Measurements from ENCODE around the gene IFT22. TPM values are rescaled to one million over a fixed set of nuclear protein-coding genes. Genes with fewer than 3 reads are reported as not detected.

IFT22 gene
- total and polyA plus RNA-seq, 4 donors: 5.5 to 9.4 (median 7.6) TPM

- no peak for DNase-seq (ENCODE audit: low spot score)
- no peak overlapping the region for H3K4me3 ChIP-seq (ENCODE audit: low read depth in 1 of 3, low read length in 3 of 3)
- WGBS: 89% methylated on average over 1 of the region's 1 CpG
- no peaks in the 10 kb centered on the region for H3K27me3 ChIP-seq (ENCODE audit: control insufficient read depth in 4 of 4, insufficient read depth in 4 of 4, low read length in 3 of 4)
- H3K36me3 ChIP-seq (ENCODE audit: control insufficient read depth in 4 of 4, insufficient read depth in 3 of 4, low read depth in 1 of 4, low read length in 3 of 4): no peaks in the 10 kb centered on the region
- H3K9ac ChIP-seq (ENCODE audit: low read depth in 1 of 2, low read length in 2 of 2): no peak overlapping the region
- H3K27ac ChIP-seq (ENCODE audit: low read depth in 1 of 2, low read length in 2 of 2): no peak overlapping the region
- H3K9me3 ChIP-seq (ENCODE audit: control insufficient read depth in 4 of 4, low read length in 3 of 4): no peaks in the 10 kb centered on the region
- TF ChIP-seq FOXA2 (IDR thresholded peaks at IDR 0.05): no peak
- TF ChIP-seq NR2F2 (IDR thresholded peaks at IDR 0.05): no peak
- no peak for TF ChIP-seq MAX (IDR thresholded peaks at IDR 0.05)
- no peak for TF ChIP-seq EGR1 (IDR thresholded peaks at IDR 0.05; ENCODE audit: low read depth in 2 of 2)
- TF ChIP-seq TAF1 (conservative IDR thresholded peaks at IDR 0.05): no peak
- no peak for TF ChIP-seq FOXA1 (IDR thresholded peaks at IDR 0.05)
- no peak for TF ChIP-seq HNF4G (IDR thresholded peaks at IDR 0.05)
- peaks cover 4 to 12% (median 7%) of the 10 kb centered on the region in 4 donors for H3K4me1 ChIP-seq (ENCODE audit: control insufficient read depth in 4 of 4, insufficient read depth in 4 of 4, low read length in 3 of 4)
These were observed 46.1 kb upstream of the IFT22 start for GRCh38 chr7:101367676-101368075.

GRCh38 chr7:101365956-101366355 is 44.3 kb upstream of the IFT22 start:
- TF ChIP-seq YY1 (IDR thresholded peaks at IDR 0.05) (no peak), GABPA (IDR thresholded peaks at IDR 0.05 in 1 of 2, conservative IDR thresholded peaks at IDR 0.05 in 1 of 2) (no peak), CTCF (IDR thresholded peaks at IDR 0.05; ENCODE audit: low read depth, low read length, missing input control) (no peak), RXRA (IDR thresholded peaks at IDR 0.05) (no peak)
- Histone ChIP-seq H3K9me3 (ENCODE audit: control insufficient read depth in 4 of 4, low read length in 3 of 4) (no peaks in the 10 kb centered on the region), H3K4me3 (ENCODE audit: low read depth in 1 of 3, low read length in 3 of 3) (no peak overlapping the region), H3K27ac (ENCODE audit: low read depth in 1 of 2, low read length in 2 of 2) (no peak overlapping the region), H3K9ac (ENCODE audit: low read depth in 1 of 2, low read length in 2 of 2) (no peak overlapping the region), H3K27me3 (ENCODE audit: control insufficient read depth in 4 of 4, insufficient read depth in 4 of 4, low read length in 3 of 4) (no peaks in the 10 kb centered on the region), H3K4me1 (ENCODE audit: control insufficient read depth in 4 of 4, insufficient read depth in 4 of 4, low read length in 3 of 4) (peaks cover 6 to 17% (median 12%) of the 10 kb centered on the region in 4 donors), H3K36me3 (ENCODE audit: control insufficient read depth in 4 of 4, insufficient read depth in 3 of 4, low read depth in 1 of 4, low read length in 3 of 4) (no peaks in the 10 kb centered on the region)
- no peak for DNase-seq (ENCODE audit: low spot score)
- WGBS: 92% methylated on average over 2 of the region's 2 CpGs

GRCh38 chr7:101363734-101364374 is 42.2 kb upstream of the IFT22 start:
- Histone ChIP-seq H3K4me3 (ENCODE audit: low read depth in 1 of 3, low read length in 3 of 3) (peak overlapping the region; percentile 51 to 84 (median 59)), H3K9ac (ENCODE audit: low read depth in 1 of 2, low read length in 2 of 2) (peak overlapping the region in 1 of 2 donors; percentile 16), H3K36me3 (ENCODE audit: control insufficient read depth in 4 of 4, insufficient read depth in 3 of 4, low read depth in 1 of 4, low read length in 3 of 4) (no peaks in the 10 kb centered on the region), H3K9me3 (ENCODE audit: control insufficient read depth in 4 of 4, low read length in 3 of 4) (no peaks in the 10 kb centered on the region), H3K4me1 (ENCODE audit: control insufficient read depth in 4 of 4, insufficient read depth in 4 of 4, low read length in 3 of 4) (peaks cover 6 to 17% (median 12%) of the 10 kb centered on the region in 4 donors), H3K27me3 (ENCODE audit: control insufficient read depth in 4 of 4, insufficient read depth in 4 of 4, low read length in 3 of 4) (no peaks in the 10 kb centered on the region), H3K27ac (ENCODE audit: low read depth in 1 of 2, low read length in 2 of 2) (peak overlapping the region; percentile 69 to 76)
- 2% methylated on average over 52 of the region's 52 CpGs for whole genome bisulfite sequencing
- DNase-seq (ENCODE audit: low spot score): peak; percentile 68
- TF ChIP-seq RAD21 (IDR thresholded peaks at IDR 0.05) (peak; percentile 86 to 90), NR2F2 (IDR thresholded peaks at IDR 0.05) (peak; percentile 20), HNF4A (conservative IDR thresholded peaks at IDR 0.05) (no peak), RXRA (IDR thresholded peaks at IDR 0.05) (peak in 1 of 2 donors; percentile 11), SP1 (IDR thresholded peaks at IDR 0.05) (peak; percentile 14), YY1 (IDR thresholded peaks at IDR 0.05) (no peak), CTCF (IDR thresholded peaks at IDR 0.05; ENCODE audit: low read depth, low read length, missing input control) (peak; percentile 88), HNF4G (IDR thresholded peaks at IDR 0.05) (no peak)
